GM12872 (cell line): ENCODE results near the gene CNBD2.

Experiments
- TF ChIP-seq, protein P1 (sequence below): IDR thresholded peaks from 3 replicates; pipeline ENCODE4 v1.5.1; 2011; ENCODE audit warnings: low read depth, mild to moderate bottlenecking, low read length, moderate library complexity; ENCODE audit not compliant: insufficient read depth

The CNBD2 gene

GRCh38 chr20:36017048-36017951 lies 48.9 kb downstream of the CNBD2 start:
- TF ChIP-seq, protein P1, sequence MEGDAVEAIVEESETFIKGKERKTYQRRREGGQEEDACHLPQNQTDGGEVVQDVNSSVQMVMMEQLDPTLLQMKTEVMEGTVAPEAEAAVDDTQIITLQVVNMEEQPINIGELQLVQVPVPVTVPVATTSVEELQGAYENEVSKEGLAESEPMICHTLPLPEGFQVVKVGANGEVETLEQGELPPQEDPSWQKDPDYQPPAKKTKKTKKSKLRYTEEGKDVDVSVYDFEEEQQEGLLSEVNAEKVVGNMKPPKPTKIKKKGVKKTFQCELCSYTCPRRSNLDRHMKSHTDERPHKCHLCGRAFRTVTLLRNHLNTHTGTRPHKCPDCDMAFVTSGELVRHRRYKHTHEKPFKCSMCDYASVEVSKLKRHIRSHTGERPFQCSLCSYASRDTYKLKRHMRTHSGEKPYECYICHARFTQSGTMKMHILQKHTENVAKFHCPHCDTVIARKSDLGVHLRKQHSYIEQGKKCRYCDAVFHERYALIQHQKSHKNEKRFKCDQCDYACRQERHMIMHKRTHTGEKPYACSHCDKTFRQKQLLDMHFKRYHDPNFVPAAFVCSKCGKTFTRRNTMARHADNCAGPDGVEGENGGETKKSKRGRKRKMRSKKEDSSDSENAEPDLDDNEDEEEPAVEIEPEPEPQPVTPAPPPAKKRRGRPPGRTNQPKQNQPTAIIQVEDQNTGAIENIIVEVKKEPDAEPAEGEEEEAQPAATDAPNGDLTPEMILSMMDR: no peak

DNA sequence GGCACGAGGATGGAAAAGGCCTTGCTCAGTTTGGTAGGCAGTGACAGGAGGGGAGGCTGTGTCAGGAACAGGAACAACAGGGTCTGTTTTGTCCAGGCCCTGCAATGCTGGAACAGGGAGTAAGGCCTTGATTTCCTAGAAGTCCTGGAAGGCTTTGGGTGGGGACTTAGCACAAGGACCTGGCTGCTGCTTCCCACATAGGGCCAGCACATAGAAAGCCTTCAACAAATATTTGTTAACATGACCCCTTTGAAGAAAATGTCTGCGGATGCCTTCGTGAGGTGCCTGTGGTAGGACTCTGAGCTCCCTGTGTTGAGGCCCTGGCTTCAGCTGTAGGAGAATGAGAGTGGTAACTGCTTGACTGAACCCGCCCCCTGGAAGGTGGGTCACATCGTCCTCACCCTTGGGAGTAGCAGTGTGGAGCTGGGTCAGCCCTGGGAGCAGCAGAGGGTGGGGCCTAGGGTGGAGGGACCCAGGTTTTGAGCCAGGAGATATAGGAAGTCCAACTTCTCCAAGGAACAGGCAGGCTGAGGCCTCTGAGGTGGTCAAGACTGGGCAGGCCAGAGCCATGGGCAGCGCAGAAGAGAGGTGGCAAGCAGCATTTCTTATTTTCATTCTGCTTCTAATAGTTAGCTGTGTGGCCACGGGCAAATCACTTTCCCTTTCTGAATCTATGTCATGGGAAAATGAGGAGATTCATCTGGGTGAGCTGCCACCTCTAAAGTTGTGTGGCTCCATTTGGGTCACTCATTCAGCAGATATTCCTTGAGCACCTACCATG lies 50.0 kb downstream of the CNBD2 start:
- TF ChIP-seq, protein P1: no peak

GRCh38 chr20:36028106-36028808 lies 59.9 kb downstream of the CNBD2 start:
- TF ChIP-seq, protein P1: no peak

DNA sequence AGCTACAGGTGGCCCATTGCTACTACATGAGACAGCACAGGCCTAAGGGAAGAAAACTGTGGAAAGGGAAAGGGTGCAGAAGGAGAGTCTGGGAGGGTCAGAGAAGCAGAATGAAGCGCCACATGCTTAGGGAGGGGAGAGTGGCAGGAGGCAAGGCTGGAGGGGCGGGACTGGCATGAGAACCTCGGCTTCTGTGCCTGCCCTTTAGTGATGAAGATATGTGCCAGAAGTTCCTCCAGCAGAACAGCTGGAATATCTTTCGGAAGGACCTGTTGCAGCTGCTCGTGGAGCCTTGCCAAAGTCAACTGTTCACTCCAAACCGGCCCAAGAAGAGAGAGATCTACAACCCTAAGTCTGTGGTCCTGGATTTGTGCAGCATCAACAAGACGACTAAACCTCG lies 61.8 kb downstream of the CNBD2 start:
- TF ChIP-seq, protein P1: no peak

DNA sequence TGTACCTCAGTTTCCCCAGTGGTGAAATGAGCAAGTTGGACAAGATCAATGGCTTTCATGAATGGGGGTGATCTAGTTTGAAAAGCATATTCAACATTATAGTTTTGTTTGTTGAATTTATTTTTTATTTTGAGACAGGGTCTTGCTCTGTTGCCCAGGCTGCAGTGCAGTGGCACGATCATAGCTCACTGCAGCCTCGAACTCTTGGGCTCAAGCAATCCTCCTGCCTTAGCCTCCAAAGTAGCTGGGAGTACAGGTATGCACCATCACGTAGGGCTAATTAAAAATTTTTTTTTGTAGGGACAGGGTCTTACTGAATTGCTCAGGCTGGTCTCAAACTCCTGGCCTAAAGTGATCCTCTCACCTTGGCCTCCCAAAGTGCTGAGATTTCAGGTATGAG lies 63.4 kb downstream of the CNBD2 start:
- TF ChIP-seq, protein P1: no peak

DNA sequence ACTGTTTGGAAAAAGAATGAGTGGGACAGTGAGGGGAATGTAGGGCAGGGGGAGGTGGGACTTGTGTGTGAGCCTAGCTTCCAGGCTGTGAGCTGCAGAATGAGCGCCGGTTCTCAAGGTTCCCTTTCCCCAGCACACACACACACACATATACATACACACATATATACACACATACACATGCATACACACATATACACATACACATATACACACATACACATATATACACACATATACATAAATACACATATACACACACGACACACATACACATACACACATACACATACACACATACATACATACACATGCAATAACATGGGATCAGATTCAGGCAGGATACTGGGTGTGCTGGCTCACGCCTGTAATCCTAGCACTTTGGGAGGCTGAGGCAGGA lies 66.5 kb downstream of the CNBD2 start:
- TF ChIP-seq, protein P1: no peak

DNA sequence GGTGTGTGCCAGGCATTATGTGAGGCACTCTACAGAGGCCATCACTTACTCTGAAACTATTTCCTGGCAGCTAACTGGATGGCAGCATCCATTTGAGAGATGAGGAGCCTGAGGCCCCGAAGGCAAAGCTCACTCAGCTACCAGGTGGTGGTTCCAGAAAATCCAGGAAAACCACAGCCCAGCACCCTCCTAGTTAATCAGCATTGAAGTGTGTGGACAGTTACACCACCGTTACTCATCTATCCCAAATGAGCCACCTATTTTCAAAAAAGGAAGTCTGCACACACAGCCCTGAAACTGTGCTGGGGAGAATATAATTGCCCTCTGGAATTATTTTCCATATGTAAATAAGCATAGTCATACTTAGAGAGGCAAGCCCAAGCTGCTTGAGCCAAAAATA lies 67.4 kb downstream of the CNBD2 start:
- TF ChIP-seq, protein P1: no peak
